Nephron progenitor cell (in vitro differentiated cells): Measurements from ENCODE around the gene MACROD2.
A peak's percentile ranks its signal among the peaks of the same experiment; 100 is the strongest.

Experiments used
- DNase-seq: peaks from one replicate; pipeline ENCODE4 v3.0.0; 2021
- H3K27ac Mint-ChIP-seq: 2 replicates; pipeline ENCODE4 v1.8.0; 2021; ENCODE audit warnings: mild to moderate bottlenecking, moderate library complexity, mixed read lengths
- H3K27me3 Mint-ChIP-seq: 2 replicates; pipeline ENCODE4 v1.8.0; 2021; ENCODE audit warnings: mild to moderate bottlenecking, low read depth, mixed read lengths; ENCODE audit not compliant: poor library complexity
- H3K36me3 Mint-ChIP-seq: 2 replicates; pipeline ENCODE4 v1.8.0; 2021; ENCODE audit warnings: low read depth, mixed read lengths
- H3K4me1 Mint-ChIP-seq: 2 replicates; pipeline ENCODE4 v1.8.0; 2021; ENCODE audit warnings: mixed read lengths
- H3K4me3 Mint-ChIP-seq: 2 replicates; pipeline ENCODE4 v1.8.0; 2021; ENCODE audit warnings: mild to moderate bottlenecking, moderate library complexity, mixed read lengths
- H3K9me3 Mint-ChIP-seq: 2 replicates; pipeline ENCODE4 v1.8.0; 2021; ENCODE audit warnings: mild to moderate bottlenecking, moderate library complexity, mixed read lengths
- CTCF ChIP-seq: fragments of 200-600 bp; sonication (generic); IDR thresholded peaks from 2 replicates; pipeline ENCODE4 v1.5.0; 2021; ENCODE audit warnings: antibody characterized with exemption

MACROD2 gene

GRCh38 chr20:15251171-15251570 lies 1255.9 kb downstream of the MACROD2 start:
- no peaks in the 10 kb centered on the region for H3K9me3 Mint-ChIP-seq
- H3K27me3 Mint-ChIP-seq: no peaks in the 10 kb centered on the region
- TF ChIP-seq CTCF: no peak
- H3K27ac Mint-ChIP-seq: no peak overlapping the region
- H3K4me1 Mint-ChIP-seq: peaks cover 11% of the 10 kb centered on the region
- no peaks in the 10 kb centered on the region for H3K36me3 Mint-ChIP-seq
- no peak overlapping the region for H3K4me3 Mint-ChIP-seq
- no peak for DNase-seq

- H3K36me3 Mint-ChIP-seq: no peaks in the 10 kb centered on the region
Observed at GRCh38 chr20:15252304-15252703, 1257.0 kb downstream of the MACROD2 start.

GRCh38 chr20:15253431-15253830 lies 1258.1 kb downstream of the MACROD2 start:
- DNase-seq: no peak

More at GRCh38 chr20:15252304-15252703, 1257.0 kb downstream of the MACROD2 start:
- peaks cover 11% of the 10 kb centered on the region for H3K4me1 Mint-ChIP-seq
- no peaks in the 10 kb centered on the region for H3K9me3 Mint-ChIP-seq
- H3K4me3 Mint-ChIP-seq: no peak overlapping the region
- no peak for DNase-seq
- TF ChIP-seq CTCF: no peak
- H3K27ac Mint-ChIP-seq: peak overlapping the region; percentile 38
- no peaks in the 10 kb centered on the region for H3K27me3 Mint-ChIP-seq

DNA sequence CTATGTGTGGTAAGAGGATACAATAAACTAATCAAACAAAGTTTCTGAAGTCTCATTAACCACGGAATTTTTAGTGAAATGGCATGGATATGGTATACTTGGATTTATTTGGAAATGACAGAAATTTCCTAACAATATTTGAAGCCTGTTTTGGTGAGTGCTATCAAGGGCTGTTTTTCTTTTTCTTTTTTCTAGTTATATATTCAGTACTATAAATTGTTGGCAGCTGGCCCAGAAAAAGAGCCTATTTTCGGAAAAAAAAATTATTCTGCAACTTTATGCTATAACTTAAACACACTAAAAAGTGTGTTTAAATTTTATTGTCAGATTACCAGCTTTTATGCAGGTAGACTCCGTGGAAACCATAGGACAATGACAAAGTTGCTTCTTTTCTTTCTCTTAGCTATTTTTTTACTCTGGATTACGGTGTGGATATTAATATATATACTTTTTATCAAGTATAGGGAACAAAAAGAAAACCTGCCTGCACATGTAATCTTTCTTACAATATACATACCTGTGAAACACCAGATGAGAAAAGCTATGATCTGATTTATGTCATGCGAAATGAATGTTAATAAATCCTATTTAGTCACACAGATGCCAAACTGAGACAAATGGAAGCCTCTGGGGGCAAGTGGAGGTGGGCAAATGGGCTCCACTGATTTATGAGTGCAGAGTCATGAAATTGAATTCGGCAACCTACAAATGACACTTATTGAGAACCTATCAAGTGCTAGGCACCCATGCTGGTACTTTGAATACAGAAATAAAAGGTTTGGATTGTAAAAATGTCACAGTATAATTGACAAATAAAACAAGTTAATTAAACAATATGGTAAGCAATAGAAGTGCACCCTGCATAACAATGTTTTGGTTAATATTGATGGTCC lies 1261.6 kb downstream of the MACROD2 start:
- peaks cover 5% of the 10 kb centered on the region for H3K27me3 Mint-ChIP-seq
- TF ChIP-seq CTCF: no peak
- peaks cover 5% of the 10 kb centered on the region for H3K4me1 Mint-ChIP-seq
- no peaks in the 10 kb centered on the region for H3K36me3 Mint-ChIP-seq
- DNase-seq: no peak
- no peaks in the 10 kb centered on the region for H3K9me3 Mint-ChIP-seq
- H3K27ac Mint-ChIP-seq: no peak overlapping the region
- no peak overlapping the region for H3K4me3 Mint-ChIP-seq

More at GRCh38 chr20:15253431-15253830, 1258.1 kb downstream of the MACROD2 start:
- Mint-ChIP-seq H3K27ac (peak overlapping the region; percentile 68), H3K4me1 (peaks cover 16% of the 10 kb centered on the region), H3K36me3 (no peaks in the 10 kb centered on the region), H3K4me3 (no peak overlapping the region), H3K27me3 (no peaks in the 10 kb centered on the region), H3K9me3 (no peaks in the 10 kb centered on the region)
- TF ChIP-seq CTCF: no peak

GRCh38 chr20:15257569-15257870 lies 1262.2 kb downstream of the MACROD2 start:
- H3K36me3 Mint-ChIP-seq: no peaks in the 10 kb centered on the region
- no peak overlapping the region for H3K27ac Mint-ChIP-seq
- peaks cover 4% of the 10 kb centered on the region for H3K4me1 Mint-ChIP-seq
- peaks cover 5% of the 10 kb centered on the region for H3K9me3 Mint-ChIP-seq
- peaks cover 5% of the 10 kb centered on the region for H3K27me3 Mint-ChIP-seq
- no peak overlapping the region for H3K4me3 Mint-ChIP-seq
- no peak for TF ChIP-seq CTCF
- DNase-seq: no peak
